Nephron progenitor cell (in vitro differentiated cells): Measurements from ENCODE around the gene PLEKHA4.

Experiments used
- DNase-seq: peaks from one replicate; pipeline ENCODE4 v3.0.0; 2021
- H3K27ac Mint-ChIP-seq: 2 replicates; pipeline ENCODE4 v1.8.0; 2021; ENCODE audit warnings: mild to moderate bottlenecking, moderate library complexity, mixed read lengths
- H3K27me3 Mint-ChIP-seq: 2 replicates; pipeline ENCODE4 v1.8.0; 2021; ENCODE audit warnings: mild to moderate bottlenecking, low read depth, mixed read lengths; ENCODE audit not compliant: poor library complexity
- H3K36me3 Mint-ChIP-seq: 2 replicates; pipeline ENCODE4 v1.8.0; 2021; ENCODE audit warnings: low read depth, mixed read lengths
- H3K4me1 Mint-ChIP-seq: 2 replicates; pipeline ENCODE4 v1.8.0; 2021; ENCODE audit warnings: mixed read lengths
- H3K4me3 Mint-ChIP-seq: 2 replicates; pipeline ENCODE4 v1.8.0; 2021; ENCODE audit warnings: mild to moderate bottlenecking, moderate library complexity, mixed read lengths
- H3K9me3 Mint-ChIP-seq: 2 replicates; pipeline ENCODE4 v1.8.0; 2021; ENCODE audit warnings: mild to moderate bottlenecking, moderate library complexity, mixed read lengths
- CTCF ChIP-seq: fragments of 200-600 bp; sonication (generic); IDR thresholded peaks from 2 replicates; pipeline ENCODE4 v1.5.0; 2021; ENCODE audit warnings: antibody characterized with exemption

Gene PLEKHA4

GRCh38 chr19:48830965-48831364 is 37.5 kb downstream of the PLEKHA4 start:
- peaks cover 42% of the 10 kb centered on the region for H3K36me3 Mint-ChIP-seq
- no peak for DNase-seq

GRCh38 chr19:48830088-48830487 is 38.3 kb downstream of the PLEKHA4 start:
- Mint-ChIP-seq H3K4me1 (peaks cover 17% of the 10 kb centered on the region), H3K27ac (peak overlapping the region; percentile 93), H3K4me3 (no peak overlapping the region), H3K9me3 (no peaks in the 10 kb centered on the region), H3K36me3 (peaks cover 47% of the 10 kb centered on the region), H3K27me3 (peaks cover 3% of the 10 kb centered on the region)
- no peak for TF ChIP-seq CTCF
- no peak for DNase-seq

More at GRCh38 chr19:48830965-48831364, 37.5 kb downstream of the PLEKHA4 start:
- TF ChIP-seq CTCF, result no peak
- peaks cover 22% of the 10 kb centered on the region for H3K4me1 Mint-ChIP-seq
- peaks cover 3% of the 10 kb centered on the region for H3K27me3 Mint-ChIP-seq
- no peak overlapping the region for H3K4me3 Mint-ChIP-seq
- H3K9me3 Mint-ChIP-seq, result no peaks in the 10 kb centered on the region
- H3K27ac Mint-ChIP-seq, result no peak overlapping the region

- TF ChIP-seq CTCF, result no peak
- H3K4me1 Mint-ChIP-seq, result peaks cover 8% of the 10 kb centered on the region
- H3K36me3 Mint-ChIP-seq, result peaks cover 30% of the 10 kb centered on the region
- no peak overlapping the region for H3K27ac Mint-ChIP-seq
- DNase-seq, result no peak
- H3K9me3 Mint-ChIP-seq, result no peaks in the 10 kb centered on the region
- H3K4me3 Mint-ChIP-seq, result no peak overlapping the region
- H3K27me3 Mint-ChIP-seq, result no peaks in the 10 kb centered on the region
Observed at GRCh38 chr19:48826606-48827020, 41.8 kb downstream of the PLEKHA4 start.

GRCh38 chr19:48822514-48822913 is 45.9 kb downstream of the PLEKHA4 start:
- DNase-seq, result no peak
- Mint-ChIP-seq H3K27ac (no peak overlapping the region), H3K4me1 (peaks cover 9% of the 10 kb centered on the region), H3K27me3 (no peaks in the 10 kb centered on the region), H3K4me3 (no peak overlapping the region), H3K36me3 (peaks cover 17% of the 10 kb centered on the region), H3K9me3 (no peaks in the 10 kb centered on the region)
- TF ChIP-seq CTCF, result no peak

- no peak overlapping the region for H3K27ac Mint-ChIP-seq
- H3K4me1 Mint-ChIP-seq, result peaks cover 9% of the 10 kb centered on the region
- no peaks in the 10 kb centered on the region for H3K9me3 Mint-ChIP-seq
- no peak for TF ChIP-seq CTCF
- H3K27me3 Mint-ChIP-seq, result no peaks in the 10 kb centered on the region
- no peak for DNase-seq
- H3K4me3 Mint-ChIP-seq, result no peak overlapping the region
- H3K36me3 Mint-ChIP-seq, result peaks cover 8% of the 10 kb centered on the region
Observed at GRCh38 chr19:48821633-48822032, 46.8 kb downstream of the PLEKHA4 start.

- TF ChIP-seq CTCF, result no peak
- no peak for DNase-seq
- Mint-ChIP-seq H3K4me1 (peaks cover 16% of the 10 kb centered on the region), H3K4me3 (no peak overlapping the region), H3K9me3 (no peaks in the 10 kb centered on the region), H3K27ac (peak overlapping the region; percentile 41), H3K36me3 (no peaks in the 10 kb centered on the region), H3K27me3 (peaks cover 4% of the 10 kb centered on the region)
Observed at GRCh38 chr19:48819366-48819816, 49.0 kb downstream of the PLEKHA4 start.
